HG03378 (cell line): ENCODE results near the gene SPI1.
"Not testable (repeated sequence)": the region's sequence is repeated elsewhere in the genome, so short reads cannot be mapped to it uniquely, and the experiment has no call there.

Source experiments
- ATAC-seq: cut with Tn5 transposase; IDR thresholded peaks from one replicate; pipeline ENCODE4 v1.9.1; 2021; ENCODE audit warnings: mild to moderate bottlenecking, moderate library complexity; ENCODE audit not compliant: unreplicated experiment

SPI1 gene

DNA sequence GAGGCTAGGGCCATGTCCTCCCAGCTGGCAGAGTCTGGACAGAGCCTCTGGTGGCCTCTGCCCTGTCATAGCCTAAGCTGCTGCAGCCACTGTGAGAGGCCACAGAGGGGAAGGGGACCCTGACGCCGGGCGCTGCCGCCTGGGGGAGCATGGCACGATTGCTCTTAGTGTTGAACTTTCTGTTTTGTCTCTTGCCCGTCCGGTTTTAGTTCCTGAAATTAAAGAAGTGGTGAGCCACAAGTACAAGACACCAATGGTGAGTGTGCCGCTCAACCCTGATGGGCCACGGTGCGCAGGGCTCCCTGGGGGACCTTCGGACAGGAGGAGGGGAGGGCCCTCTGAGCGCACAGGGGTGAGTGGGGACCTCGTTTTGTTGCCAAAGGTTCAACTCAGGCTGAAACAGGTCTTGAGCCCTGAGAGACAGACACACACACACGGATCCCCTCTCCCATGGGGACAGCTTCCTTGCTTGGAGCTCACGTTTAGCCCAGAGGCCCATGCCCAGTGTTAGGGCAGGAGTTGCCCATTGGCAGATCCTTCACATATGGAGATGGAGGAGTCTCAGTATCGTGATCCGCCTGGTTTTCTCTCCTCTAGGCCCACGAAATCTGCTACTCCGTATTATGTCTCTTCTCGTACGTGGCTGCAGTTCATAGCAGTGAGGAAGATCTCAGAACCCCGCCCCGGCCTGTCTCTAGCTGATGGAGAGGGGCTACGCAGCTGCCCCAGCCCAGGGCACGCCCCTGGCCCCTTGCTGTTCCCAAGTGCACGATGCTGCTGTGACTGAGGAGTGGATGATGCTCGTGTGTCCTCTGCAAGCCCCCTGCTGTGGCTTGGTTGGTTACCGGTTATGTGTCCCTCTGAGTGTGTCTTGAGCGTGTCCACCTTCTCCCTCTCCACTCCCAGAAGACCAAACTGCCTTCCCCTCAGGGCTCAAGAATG is 49.6 kb downstream of the SPI1 start:
- peak; percentile 68 for ATAC-seq

DNA sequence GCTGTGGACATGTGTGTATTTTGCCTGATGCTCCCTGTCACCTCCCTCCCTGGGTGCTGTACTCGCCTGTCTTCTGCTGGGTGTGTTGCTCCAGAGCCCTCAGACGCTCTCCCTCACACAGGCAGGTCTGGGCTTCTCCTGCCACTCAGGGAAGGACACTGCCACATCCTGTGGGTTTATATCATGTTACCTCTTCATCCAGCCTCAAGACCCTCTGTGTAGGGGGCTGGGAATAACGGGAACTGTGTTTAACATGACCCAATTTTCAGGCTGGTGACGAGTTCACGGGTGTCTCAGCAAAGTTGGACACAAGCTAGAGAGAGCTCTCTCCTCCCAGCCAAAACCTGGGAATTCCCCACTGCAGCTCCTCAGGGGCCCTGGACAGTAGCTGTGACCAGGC is 50.4 kb downstream of the SPI1 start:
- ATAC-seq: no peak

DNA sequence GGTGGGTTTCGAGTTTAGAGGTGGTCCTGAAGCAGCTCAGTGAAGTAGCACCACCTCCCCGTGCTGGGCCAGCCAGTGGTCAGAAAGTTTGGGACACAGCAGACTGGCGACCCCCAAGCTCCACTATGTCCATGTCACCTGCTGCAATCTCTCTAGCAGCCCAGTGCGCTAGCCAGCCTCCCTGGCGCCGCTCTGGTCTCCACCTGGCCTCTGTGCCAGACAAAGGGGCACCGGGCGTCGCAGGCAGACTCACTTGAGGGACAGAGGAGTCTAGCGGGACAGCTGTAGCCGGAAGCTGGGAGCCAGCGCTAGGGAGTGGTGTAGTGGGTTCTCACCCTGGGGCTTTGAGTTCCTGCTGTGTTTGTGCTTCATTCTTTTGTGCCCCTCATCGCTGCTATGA is 51.3 kb downstream of the SPI1 start:
- no peak for ATAC-seq

DNA sequence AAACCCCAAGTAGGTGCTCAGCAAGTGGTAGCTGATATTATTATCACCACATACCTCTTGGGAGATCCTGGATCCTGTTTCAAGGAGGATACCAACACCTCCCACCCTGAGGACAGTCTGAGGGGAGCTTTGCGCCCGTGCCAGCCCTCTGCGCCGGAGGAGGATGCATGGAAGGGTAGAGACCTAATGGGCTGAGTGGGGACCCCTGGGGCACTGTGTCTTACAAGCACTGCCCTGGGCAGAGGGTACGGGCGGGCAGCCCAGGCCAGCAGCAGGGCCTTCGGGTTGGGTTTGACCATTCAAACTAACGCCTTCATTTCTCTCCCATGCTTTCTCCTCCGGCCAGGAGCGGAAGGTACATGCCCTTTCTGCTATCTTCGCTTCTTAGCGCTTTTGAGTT is 52.1 kb downstream of the SPI1 start:
- ATAC-seq: no peak

DNA sequence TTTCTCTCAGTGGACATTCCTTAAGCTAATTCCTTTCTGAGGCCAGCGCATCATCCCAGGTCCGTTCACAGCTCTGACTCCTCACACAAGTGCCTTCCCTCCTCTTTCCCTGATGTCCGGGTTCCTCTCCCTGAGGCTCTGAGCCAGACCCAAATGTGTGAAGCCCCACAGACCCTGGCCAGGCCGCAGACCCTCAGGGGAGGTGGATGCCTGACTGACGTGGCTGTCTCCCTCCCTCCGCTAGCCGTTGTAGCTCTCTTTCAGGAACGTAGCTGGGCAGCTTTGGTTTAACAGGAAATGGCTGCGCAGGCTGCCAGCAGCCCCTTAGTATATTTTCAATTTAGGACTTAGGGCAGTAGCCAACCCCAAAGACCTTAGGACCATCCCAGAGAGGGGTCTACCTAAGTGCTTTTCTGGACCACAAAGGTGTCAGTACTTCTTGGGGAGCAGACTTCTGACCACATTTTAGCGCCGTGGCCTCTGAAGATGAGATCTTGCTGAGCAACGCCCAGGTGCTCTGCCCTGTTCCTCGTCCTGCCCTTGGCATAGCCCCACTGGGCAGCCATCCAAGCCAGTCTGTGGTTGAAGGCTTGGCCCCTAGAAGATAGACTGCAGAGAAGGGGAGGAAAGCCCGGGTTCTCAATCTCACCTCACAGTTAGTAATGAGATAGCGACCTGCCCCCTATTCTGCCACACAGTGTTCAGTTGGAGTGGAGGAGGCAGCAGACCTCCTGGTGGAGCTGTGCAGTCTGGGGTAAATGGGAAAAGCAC is 52.9 kb downstream of the SPI1 start:
- ATAC-seq: no peak

DNA sequence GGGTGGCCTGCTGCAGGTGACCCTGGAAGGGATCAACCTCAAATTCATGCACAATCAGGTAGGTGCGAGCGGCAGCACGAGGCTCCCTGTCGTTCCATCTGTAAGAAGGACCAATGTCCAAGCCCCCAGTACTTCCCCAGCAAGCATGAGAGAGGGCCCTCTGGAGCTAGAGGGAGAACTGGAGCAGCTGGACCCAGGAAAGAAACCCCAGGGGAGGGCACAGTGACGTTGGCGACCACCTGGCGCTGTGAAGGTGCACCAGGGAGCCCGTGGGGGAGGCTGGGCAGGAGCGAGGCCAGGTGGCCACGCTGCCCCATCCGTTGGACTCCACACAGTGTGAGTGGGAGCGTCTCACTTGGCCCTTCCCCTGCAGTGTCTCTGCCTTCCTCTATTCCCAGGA is 53.8 kb downstream of the SPI1 start:
- ATAC-seq: no peak

DNA sequence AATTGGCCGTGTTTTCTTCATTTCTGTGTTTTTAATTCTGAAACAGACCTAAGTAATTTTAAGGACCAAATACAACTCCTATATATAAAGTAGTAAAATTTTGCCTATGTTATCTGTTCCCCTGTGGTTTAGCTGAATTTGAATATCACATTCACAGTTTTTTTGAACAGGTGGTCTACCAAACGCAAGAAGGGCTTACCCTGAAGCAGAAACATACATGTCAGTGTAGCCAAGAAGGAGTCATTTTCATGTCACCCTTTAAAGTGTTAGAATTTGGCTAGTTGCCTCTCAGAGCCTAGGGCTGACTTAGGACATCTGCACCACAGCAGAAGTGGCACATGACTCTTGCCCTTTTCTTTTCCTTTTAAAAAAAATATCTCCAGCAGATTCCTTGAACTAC is 60.2 kb downstream of the SPI1 start:
- ATAC-seq: no peak

DNA sequence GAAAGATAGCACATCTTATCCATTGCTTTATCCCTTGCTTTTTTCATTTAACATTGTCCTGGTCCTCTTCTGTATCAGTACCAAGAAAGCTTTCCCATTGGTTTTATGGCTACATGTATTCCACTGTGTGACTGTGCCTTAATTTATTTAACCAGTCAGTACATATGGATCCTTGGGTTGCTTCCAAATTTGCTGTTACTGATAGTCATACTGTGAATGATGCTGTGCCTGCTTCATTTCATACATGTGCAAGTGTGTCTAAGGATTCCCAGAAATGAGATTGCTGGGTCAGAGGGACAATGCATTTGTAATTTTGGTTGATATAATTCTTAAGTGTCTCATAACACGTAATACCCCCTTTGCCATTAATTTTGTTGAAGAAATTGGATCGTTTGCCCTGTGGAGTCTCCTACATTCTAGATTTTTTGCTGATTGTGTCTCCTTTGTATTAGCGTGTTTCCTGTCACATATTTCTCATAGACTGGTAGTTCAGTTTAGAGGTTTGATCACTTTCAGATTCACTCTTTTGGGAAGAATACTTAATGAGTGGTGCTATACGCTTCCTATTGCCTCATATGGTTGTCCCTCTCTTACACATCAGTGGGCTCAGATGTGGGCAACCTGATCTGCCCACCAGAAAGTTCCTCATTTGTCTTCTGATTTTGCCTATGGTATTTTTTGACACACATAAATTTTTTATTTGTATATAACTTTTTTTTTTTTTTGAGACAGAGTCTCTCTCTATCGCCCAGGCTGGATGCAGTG is 61.1 kb downstream of the SPI1 start:
- no peak for ATAC-seq

DNA sequence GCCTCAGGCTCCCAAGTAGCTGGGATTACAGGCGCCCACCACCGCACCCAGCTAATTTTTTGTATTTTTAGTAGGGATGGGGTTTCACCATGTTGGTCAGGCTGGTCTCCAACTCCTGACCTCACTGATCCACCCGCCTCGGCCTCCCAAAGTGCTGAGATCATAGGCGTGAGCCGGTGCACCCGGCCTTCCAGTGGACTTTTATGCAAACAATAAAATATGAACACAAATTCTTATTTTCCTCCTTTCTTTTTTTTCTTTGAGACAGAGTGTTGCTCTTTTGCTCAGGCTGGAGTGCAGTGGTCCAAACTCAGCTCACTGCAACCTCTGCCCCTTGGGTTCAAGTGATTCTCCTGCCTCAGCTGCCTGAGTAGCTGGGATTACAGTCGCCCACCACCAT is 61.8 kb downstream of the SPI1 start:
- not testable (repeated sequence) for ATAC-seq

DNA sequence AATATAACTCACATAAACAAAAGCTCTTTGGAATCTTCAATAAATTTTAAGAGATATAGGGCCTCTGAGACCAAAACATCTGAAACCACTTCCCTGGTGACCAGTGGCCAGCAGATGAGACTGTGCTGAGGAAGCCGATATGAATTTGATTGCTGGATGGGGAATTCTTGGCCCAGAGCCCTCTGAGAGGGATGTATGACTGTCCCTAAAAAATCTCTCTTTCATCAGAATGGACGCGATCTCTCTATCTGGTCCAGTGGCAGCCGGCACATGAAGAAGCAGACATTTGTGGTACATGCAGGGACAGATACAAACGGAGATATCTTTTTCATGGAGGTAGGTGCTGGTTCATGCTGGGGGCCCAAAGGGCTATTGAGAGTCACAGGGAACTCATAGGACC is 63.4 kb downstream of the SPI1 start:
- ATAC-seq: no peak

DNA sequence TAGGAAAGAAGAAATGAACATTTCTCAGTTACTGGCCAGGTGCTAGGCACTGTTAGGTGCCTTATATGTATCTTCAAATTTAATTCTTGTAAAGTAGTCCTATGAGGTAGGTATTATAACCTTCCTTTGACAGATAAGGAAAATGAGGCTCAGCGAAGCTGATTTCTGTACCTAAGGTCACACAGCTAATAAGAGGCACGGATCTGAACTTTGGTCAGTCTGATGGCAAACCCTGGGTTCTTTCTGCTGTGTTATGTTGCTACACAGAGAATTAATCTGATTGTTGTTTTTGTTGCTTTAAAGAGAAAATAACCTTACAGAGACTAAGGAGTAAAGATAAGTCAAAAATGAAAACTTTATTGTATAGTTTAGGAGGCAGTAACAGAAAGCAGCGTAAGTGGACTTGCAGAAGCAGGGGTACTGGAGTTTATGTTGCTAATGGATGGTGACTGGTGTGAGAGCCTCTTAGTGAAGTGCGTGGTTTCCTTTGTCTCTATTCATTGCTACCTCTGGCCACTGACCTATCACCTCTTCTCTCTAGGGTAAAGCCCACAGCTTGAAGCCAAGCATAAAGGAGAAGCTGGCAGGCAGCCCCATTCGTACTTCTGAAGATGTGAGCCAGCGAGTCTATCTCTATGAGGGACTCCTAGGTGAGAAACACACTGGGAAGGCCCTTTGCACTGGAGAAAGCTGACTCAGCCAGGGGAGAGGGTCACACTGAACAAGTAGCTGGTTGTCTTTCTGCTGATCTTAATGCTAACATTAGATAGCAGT is 70.1 kb downstream of the SPI1 start:
- no peak for ATAC-seq

DNA sequence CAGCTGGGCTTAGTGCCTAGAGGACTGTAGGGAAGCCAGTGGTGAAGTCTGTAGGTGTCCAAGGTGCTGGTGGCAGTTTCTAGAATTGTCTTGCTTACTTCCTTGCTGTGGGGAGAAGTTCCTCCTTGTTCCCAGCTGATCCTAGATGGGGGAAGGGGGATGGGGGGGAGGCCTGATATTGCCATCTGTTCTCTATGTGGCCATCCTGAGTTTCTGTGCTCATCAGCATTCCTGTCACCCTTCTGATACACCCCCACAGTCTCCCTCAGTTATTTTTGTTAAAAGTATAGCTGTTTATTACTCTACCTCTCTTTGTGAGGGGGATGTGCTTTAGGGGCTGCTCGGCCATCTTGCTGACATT is 71.9 kb downstream of the SPI1 start:
- no peak for ATAC-seq

DNA sequence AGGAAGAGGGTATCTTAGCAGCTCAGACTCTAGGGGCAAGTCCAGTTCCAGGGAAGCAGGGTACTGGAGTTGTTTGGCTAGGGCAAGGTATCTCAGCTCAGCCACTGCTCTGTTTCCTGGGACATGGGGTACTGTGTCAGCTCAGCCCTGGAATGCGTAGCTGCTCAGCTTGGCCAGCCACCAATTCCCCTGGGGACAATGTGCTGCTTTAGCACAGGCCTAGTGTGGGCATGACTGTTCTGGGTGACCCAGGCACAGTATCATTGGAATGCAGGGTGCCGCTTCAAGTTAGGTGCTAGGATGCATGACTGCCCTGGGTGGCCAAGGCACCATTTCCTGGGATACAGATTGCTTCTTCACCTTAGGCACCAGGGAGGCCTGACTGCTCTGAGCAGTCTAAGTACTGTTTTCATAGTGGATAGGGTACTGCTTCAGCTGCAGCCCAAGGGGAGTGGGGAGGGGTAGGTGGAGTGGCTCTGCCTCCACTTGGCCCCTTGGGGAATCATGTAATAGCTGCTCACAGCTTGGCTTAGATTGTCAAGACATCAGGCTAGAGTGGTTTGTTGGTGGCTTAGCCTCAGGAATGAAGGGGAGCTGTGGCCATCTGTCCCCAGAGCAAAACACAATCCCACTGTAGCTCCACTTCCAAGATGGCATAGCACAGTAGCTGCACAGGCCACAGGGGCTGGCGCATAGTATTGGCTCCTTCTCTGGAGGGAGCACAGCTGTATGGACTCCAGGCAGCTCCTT is 72.4 kb downstream of the SPI1 start:
- no peak for ATAC-seq
